SU-DHL-6 (cell line): ENCODE results near the gene CDC42EP3.

ENCODE experiments used
- H2AFZ ChIP-seq: fragments of 200-600 bp; sonication (generic); 2 replicates; pipeline ENCODE4 v1.6.1; 2014; ENCODE audit warnings: low read depth, mild to moderate bottlenecking, moderate library complexity, mixed read lengths, antibody characterized with exemption, low read length; ENCODE audit not compliant: severe bottlenecking
- H3F3A ChIP-seq: fragments of 200-600 bp; shearing (Covaris generic); 2 replicates; pipeline ENCODE4 v1.6.0; 2016; ENCODE audit warnings: antibody characterized with exemption, mild to moderate bottlenecking; ENCODE audit not compliant: insufficient read depth
- H3K27ac ChIP-seq: fragments of 200-600 bp; sonication (generic); 2 replicates; pipeline ENCODE4 v1.5.1; 2016; ENCODE audit warnings: low read depth, mild to moderate bottlenecking, low read length, moderate library complexity, mixed read lengths
- H3K27me3 ChIP-seq: fragments of 200-600 bp; sonication (generic), shearing (Covaris generic); 2 replicates; pipeline ENCODE4 v1.6.0; 2014; ENCODE audit warnings: mild to moderate bottlenecking, low read length
- H3K36me3 ChIP-seq: fragments of 200-600 bp; sonication (generic); 2 replicates; pipeline ENCODE4 v1.6.1; 2014; ENCODE audit warnings: mild to moderate bottlenecking, low read length, mixed read lengths
- H3K4me2 ChIP-seq: fragments of 300-600, 200-600 bp; shearing (Covaris generic), sonication (generic); 2 replicates; pipeline ENCODE4 v1.6.0; 2014; ENCODE audit warnings: low read length, low read depth, mild to moderate bottlenecking; ENCODE audit not compliant: poor library complexity, severe bottlenecking
- H3K4me3 ChIP-seq: fragments of 200-600 bp; sonication (generic); 2 replicates; pipeline ENCODE4 v1.5.1; 2014; ENCODE audit warnings: antibody characterized with exemption, low read length, mild to moderate bottlenecking, mixed read lengths; ENCODE audit not compliant: insufficient read depth, poor library complexity, severe bottlenecking
- H3K79me2 ChIP-seq: fragments of 200-600 bp; sonication (generic); 2 replicates; pipeline ENCODE4 v1.6.1; 2014; ENCODE audit warnings: mild to moderate bottlenecking, low read length, moderate library complexity; ENCODE audit not compliant: insufficient read depth
- H3K9ac ChIP-seq: fragments of 200-600 bp; sonication (generic); 2 replicates; pipeline ENCODE4 v1.7.0; 2014; ENCODE audit warnings: mild to moderate bottlenecking, low read length
- H3K9me2 ChIP-seq: fragments of 200-600 bp; sonication (generic); replicated peaks from 2 replicates; pipeline ENCODE4 v1.6.1; 2014; ENCODE audit warnings: low read length; ENCODE audit not compliant: insufficient read depth
- H3K9me3 ChIP-seq: fragments of 200-600 bp; sonication (generic); 2 replicates; pipeline ENCODE4 v1.6.1; 2014; ENCODE audit warnings: low read length, mixed read lengths; ENCODE audit not compliant: insufficient read depth
- H4K20me1 ChIP-seq: fragments of 200-600 bp; sonication (generic); 2 replicates; pipeline ENCODE4 v1.6.1; 2014; ENCODE audit warnings: low read depth, mild to moderate bottlenecking, antibody characterized with exemption, low read length, moderate library complexity, mixed read lengths
- CTCF ChIP-seq: fragments of 200-600 bp; sonication (generic); IDR thresholded peaks from one replicate; pipeline ENCODE4 v1.5.1; 2017; ENCODE audit warnings: antibody characterized with exemption, mild to moderate bottlenecking, low read length, moderate library complexity; ENCODE audit not compliant: insufficient read depth, poor library complexity, severe bottlenecking
- EZH2phosphoT487 ChIP-seq: fragments of 200-600 bp; sonication (generic), shearing (Covaris generic); conservative IDR thresholded peaks from 2 replicates; pipeline ENCODE4 v1.6.1; 2018; ENCODE audit warnings: mild to moderate bottlenecking, antibody characterized with exemption, low read length, moderate library complexity, mixed read lengths

CDC42EP3 gene

GRCh38 chr2:37682473-37682872, 11.0 kb upstream of the CDC42EP3 start:
- no peaks in the 10 kb centered on the region for H4K20me1 ChIP-seq

GRCh38 chr2:37681587-37681986, 10.1 kb upstream of the CDC42EP3 start:
- no peak overlapping the region for H2AFZ ChIP-seq
- no peak overlapping the region for H3K4me2 ChIP-seq
- H3K27me3 ChIP-seq, result no peaks in the 10 kb centered on the region

More at GRCh38 chr2:37682473-37682872, 11.0 kb upstream of the CDC42EP3 start:
- Histone ChIP-seq H3K4me3 (no peak overlapping the region), H3K4me2 (no peak overlapping the region), H3K9me2 (no peaks in the 10 kb centered on the region), H3K9me3 (no peaks in the 10 kb centered on the region), H3K9ac (no peak overlapping the region), H3F3A (no peaks in the 10 kb centered on the region), H3K27me3 (no peaks in the 10 kb centered on the region), H3K27ac (no peak overlapping the region), H3K79me2 (no peaks in the 10 kb centered on the region), H3K36me3 (no peaks in the 10 kb centered on the region), H2AFZ (no peak overlapping the region)
- no peak for TF ChIP-seq EZH2phosphoT487
- TF ChIP-seq CTCF, result no peak

GRCh38 chr2:37679072-37679695, 7.7 kb upstream of the CDC42EP3 start:
- no peak for TF ChIP-seq EZH2phosphoT487
- no peak for TF ChIP-seq CTCF
- H3K4me2 ChIP-seq, result no peak overlapping the region
- no peak overlapping the region for H2AFZ ChIP-seq
- H3K9ac ChIP-seq, result no peak overlapping the region
- H3K36me3 ChIP-seq, result no peaks in the 10 kb centered on the region
- no peaks in the 10 kb centered on the region for H3K9me3 ChIP-seq
- H3K27ac ChIP-seq, result no peak overlapping the region
- no peaks in the 10 kb centered on the region for H3F3A ChIP-seq
- H4K20me1 ChIP-seq, result no peaks in the 10 kb centered on the region
- H3K4me3 ChIP-seq, result no peak overlapping the region
- H3K9me2 ChIP-seq, result no peaks in the 10 kb centered on the region
- H3K27me3 ChIP-seq, result no peaks in the 10 kb centered on the region
- no peaks in the 10 kb centered on the region for H3K79me2 ChIP-seq

More at GRCh38 chr2:37681587-37681986, 10.1 kb upstream of the CDC42EP3 start:
- Histone ChIP-seq H3F3A (no peaks in the 10 kb centered on the region), H3K36me3 (no peaks in the 10 kb centered on the region), H3K9me3 (no peaks in the 10 kb centered on the region), H4K20me1 (no peaks in the 10 kb centered on the region), H3K27ac (no peak overlapping the region), H3K79me2 (no peaks in the 10 kb centered on the region), H3K9me2 (no peaks in the 10 kb centered on the region), H3K9ac (no peak overlapping the region), H3K4me3 (no peak overlapping the region)
- TF ChIP-seq CTCF, result no peak
- no peak for TF ChIP-seq EZH2phosphoT487
